Measurements from ENCODE around the gene MORN1. TPM values are rescaled to one million over a fixed set of nuclear protein-coding genes. Genes with fewer than 3 reads are reported as not detected.

Gene MORN1
- total and polyA plus RNA-seq, 9 of the 15 experiments (the other 6 are each of a cell fraction or from before 2014, with no cell fraction given): 0.24 to 9.3 (median 4.2) TPM

DNA sequence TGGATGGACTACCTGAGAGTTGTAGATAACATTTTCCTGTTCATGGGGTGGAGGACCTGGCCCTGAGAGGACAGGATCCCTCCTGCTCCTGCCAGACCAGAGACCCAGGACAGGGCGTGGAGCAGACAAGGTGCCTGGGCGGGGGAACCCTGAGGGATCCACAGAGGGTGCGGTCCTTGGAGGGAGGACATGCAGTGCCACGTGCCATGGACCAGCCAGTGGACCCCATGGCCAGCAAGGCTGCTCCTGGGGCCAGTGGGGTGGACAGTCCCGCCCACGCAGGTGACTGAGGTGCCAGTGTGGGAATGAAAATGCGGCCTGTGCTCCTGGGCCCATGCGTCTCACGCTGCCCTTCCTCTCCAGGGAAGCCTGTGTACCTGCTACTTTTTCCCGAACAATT is 3.9 kb upstream of the MORN1 start (continued):
- TF ChIP-seq STAT5B (CRISPR knock-in tag; IDR thresholded peaks at IDR 0.05): no peak
- no peak for TF ChIP-seq ZC3H11A (IDR thresholded peaks at IDR 0.05; ENCODE audit: low read depth, low read length)
- TF ChIP-seq RREB1 (CRISPR knock-in tag; IDR thresholded peaks at IDR 0.05): no peak
- no peak for TF ChIP-seq POLR2H (tag; IDR thresholded peaks at IDR 0.05; ENCODE audit: low read depth)
- TF ChIP-seq, protein P1, sequence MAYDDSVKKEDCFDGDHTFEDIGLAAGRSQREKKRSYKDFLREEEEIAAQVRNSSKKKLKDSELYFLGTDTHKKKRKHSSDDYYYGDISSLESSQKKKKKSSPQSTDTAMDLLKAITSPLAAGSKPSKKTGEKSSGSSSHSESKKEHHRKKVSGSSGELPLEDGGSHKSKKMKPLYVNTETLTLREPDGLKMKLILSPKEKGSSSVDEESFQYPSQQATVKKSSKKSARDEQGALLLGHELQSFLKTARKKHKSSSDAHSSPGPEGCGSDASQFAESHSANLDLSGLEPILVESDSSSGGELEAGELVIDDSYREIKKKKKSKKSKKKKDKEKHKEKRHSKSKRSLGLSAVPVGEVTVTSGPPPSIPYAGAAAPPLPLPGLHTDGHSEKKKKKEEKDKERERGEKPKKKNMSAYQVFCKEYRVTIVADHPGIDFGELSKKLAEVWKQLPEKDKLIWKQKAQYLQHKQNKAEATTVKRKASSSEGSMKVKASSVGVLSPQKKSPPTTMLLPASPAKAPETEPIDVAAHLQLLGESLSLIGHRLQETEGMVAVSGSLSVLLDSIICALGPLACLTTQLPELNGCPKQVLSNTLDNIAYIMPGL (CRISPR knock-in tag; IDR thresholded peaks at IDR 0.05): no peak
- no peak for TF ChIP-seq ADNP (tag; IDR thresholded peaks at IDR 0.05)
- TF ChIP-seq, protein P2, sequence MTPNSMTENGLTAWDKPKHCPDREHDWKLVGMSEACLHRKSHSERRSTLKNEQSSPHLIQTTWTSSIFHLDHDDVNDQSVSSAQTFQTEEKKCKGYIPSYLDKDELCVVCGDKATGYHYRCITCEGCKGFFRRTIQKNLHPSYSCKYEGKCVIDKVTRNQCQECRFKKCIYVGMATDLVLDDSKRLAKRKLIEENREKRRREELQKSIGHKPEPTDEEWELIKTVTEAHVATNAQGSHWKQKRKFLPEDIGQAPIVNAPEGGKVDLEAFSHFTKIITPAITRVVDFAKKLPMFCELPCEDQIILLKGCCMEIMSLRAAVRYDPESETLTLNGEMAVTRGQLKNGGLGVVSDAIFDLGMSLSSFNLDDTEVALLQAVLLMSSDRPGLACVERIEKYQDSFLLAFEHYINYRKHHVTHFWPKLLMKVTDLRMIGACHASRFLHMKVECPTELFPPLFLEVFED (CRISPR knock-in tag; conservative IDR thresholded peaks at IDR 0.05): no peak
- TF ChIP-seq RBFOX2 (IDR thresholded peaks at IDR 0.05; ENCODE audit: low read depth, low read length): 0 out of 2 replicates have a peak, but pooled peaks have one; percentile 33

Measured in K562 (cell line).